Stimulated activated naive B cell treated with anti-CD40 and anti-IgM and Interleukin-4, amounts not matched to agents 10 μg/mL and 1 μg/mL and 100 μg/mL, for 72 hours (primary cell): ENCODE measurements around the gene TNFSF8.

Source experiments
- ATAC-seq, 2 donors: fragments of 150-1000 bp; cut with Tn5 transposase; replicated peaks; 2 replicates each; pipeline ENCODE4 v1.10.0; 2021; ENCODE audit warnings: moderate library complexity in 1 of 2
- DNase-seq: peaks from one replicate; pipeline ENCODE4 v3.0.0; 2021
- H3K27ac Mint-ChIP-seq: one replicate; pipeline ENCODE4 v1.8.0; 2022; ENCODE audit warnings: mild to moderate bottlenecking, mixed read lengths
- H3K27me3 Mint-ChIP-seq, 2 donors: one replicate each; pipeline ENCODE4 v1.8.0; 2022; ENCODE audit warnings: mixed read lengths in 2 of 2
- H3K36me3 Mint-ChIP-seq, 2 donors: one replicate each; pipeline ENCODE4 v1.8.0; 2022; ENCODE audit warnings: mixed read lengths in 2 of 2, mild to moderate bottlenecking in 1 of 2
- H3K4me1 Mint-ChIP-seq, 2 donors: one replicate each; pipeline ENCODE4 v1.8.0; 2022; ENCODE audit warnings: mixed read lengths in 2 of 2, mild to moderate bottlenecking in 1 of 2
- H3K4me3 Mint-ChIP-seq, 2 donors: one replicate each; pipeline ENCODE4 v1.8.0; 2022; ENCODE audit warnings: mild to moderate bottlenecking in 2 of 2, mixed read lengths in 2 of 2, moderate library complexity in 1 of 2
- H3K9me3 Mint-ChIP-seq, 2 donors: one replicate each; pipeline ENCODE4 v1.8.0; 2022; ENCODE audit warnings: mixed read lengths in 2 of 2, mild to moderate bottlenecking in 1 of 2

TNFSF8 gene

DNA sequence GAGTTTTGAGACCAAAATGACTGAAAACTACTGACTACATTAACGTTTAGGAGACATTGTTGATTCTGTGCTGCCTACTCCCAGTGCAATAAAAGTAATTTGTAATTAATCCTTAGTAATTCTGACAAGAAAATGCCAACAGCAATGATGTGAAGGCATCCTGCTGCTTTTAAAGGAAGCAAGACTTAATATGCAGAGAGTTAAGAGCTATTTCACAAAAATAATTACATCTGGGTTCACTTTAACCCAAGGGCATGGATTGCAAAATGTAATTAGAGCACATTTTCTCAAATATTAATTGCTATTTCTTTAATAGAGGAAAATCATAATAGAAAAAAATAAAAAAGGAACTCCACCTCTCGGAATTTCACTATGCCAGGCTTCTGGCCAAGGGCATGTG is 22.7 kb upstream of the TNFSF8 start:
- Mint-ChIP-seq H3K4me1 (peaks cover 16 to 31% of the 10 kb centered on the region in 2 donors), H3K27ac (no peak overlapping the region), H3K9me3 (peaks cover 0 to 2% of the 10 kb centered on the region in 2 donors), H3K27me3 (peaks cover 7 to 26% of the 10 kb centered on the region in 2 donors), H3K4me3 (no peak overlapping the region), H3K36me3 (no peaks in the 10 kb centered on the region)
- ATAC-seq (no peak), DNase-seq (no peak)

DNA sequence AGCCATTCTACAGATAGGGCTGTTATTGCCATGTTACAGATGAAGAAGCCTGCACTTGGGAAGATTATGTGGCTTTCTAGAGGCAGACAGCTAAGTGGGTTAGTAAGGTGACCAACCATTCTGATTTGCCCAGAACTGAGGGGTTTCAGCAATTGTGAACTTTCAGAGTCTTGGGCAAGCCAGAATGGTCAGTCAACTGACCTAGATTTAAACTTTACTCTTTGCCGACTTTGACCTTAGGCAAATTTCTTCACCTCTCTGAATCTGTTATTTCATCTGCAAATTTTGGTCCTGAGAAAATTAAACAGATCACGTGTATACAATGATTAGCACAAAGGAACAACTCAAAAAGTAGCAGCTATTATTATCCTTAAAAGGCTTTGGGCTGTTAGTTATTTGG is 20.4 kb upstream of the TNFSF8 start:
- Mint-ChIP-seq H3K4me1 (peaks cover 18 to 36% of the 10 kb centered on the region in 2 donors), H3K4me3 (no peak overlapping the region)
- no peak for ATAC-seq

DNA sequence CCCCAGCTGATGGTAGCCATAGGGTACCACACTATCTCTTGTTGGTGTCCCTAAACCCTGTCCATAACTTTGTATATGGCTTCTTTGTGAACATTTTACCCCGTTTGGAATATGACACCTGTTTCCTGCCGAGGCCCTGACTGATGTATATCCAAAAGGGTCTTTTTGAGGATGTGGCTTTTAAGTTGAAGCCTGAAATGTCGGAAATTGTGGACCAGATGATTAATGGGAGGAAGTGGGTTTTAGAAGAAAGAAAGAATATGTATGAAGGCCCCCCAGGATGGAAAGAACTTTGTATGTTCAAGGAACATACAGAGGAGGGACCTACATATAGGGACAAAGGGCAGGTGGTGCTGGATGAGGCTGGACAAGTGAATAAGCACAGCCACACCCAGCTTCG is 16.7 kb upstream of the TNFSF8 start:
- Mint-ChIP-seq H3K4me1 (peaks cover 10 to 26% of the 10 kb centered on the region in 2 donors), H3K9me3 (no peaks in the 10 kb centered on the region), H3K36me3 (no peaks in the 10 kb centered on the region), H3K27ac (no peak overlapping the region), H3K4me3 (no peak overlapping the region), H3K27me3 (peaks cover 14 to 24% of the 10 kb centered on the region in 2 donors)
- no peak for DNase-seq
- ATAC-seq: no peak

More for the DNA sequence above, 20.4 kb upstream of the TNFSF8 start:
- Mint-ChIP-seq H3K27ac (no peak overlapping the region), H3K27me3 (peaks cover 14 to 25% of the 10 kb centered on the region in 2 donors), H3K36me3 (no peaks in the 10 kb centered on the region), H3K9me3 (no peaks in the 10 kb centered on the region)
- DNase-seq: no peak

DNA sequence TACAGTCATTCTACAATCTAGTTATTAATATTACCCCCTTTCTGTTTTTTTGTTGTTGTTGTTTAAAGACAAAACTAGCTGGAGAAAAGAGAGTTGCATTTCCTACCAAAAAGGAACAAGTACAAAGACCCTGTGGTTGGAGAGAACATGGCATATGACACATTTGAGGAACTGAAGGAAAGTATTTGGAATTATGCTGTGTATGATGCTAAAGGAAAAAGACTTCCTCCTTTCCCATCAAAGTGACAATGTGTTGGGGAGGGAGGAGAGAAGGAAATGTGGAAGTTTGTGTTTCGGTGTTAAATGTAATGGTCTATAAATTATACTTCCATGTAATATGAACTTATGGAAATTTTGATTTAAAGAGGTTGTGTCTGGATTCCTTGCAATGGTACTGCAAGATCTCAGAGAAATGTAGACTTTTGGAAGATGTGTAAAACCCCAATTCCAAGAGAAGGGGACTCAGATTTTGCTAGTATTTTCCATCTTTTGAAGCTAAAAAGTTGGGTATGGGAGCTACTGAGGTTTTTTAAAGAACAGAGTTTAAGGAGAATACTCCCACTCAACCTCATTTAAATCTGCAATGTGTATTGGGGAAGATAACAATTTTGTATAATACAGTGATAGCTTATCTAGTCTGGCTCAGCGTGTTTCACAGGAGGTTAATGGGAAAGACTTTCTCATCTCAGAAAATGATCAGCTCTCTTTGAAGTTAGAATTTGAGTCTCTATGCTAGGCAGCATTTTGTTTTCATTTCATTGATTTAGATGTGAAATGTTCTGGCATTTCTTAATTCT is 15.4 kb upstream of the TNFSF8 start:
- Mint-ChIP-seq H3K36me3 (no peaks in the 10 kb centered on the region), H3K27me3 (peaks cover 11 to 15% of the 10 kb centered on the region in 2 donors), H3K27ac (no peak overlapping the region), H3K9me3 (no peaks in the 10 kb centered on the region), H3K4me1 (peaks cover 10 to 26% of the 10 kb centered on the region in 2 donors), H3K4me3 (no peak overlapping the region)
- DNase-seq (no peak), ATAC-seq (no peak)

DNA sequence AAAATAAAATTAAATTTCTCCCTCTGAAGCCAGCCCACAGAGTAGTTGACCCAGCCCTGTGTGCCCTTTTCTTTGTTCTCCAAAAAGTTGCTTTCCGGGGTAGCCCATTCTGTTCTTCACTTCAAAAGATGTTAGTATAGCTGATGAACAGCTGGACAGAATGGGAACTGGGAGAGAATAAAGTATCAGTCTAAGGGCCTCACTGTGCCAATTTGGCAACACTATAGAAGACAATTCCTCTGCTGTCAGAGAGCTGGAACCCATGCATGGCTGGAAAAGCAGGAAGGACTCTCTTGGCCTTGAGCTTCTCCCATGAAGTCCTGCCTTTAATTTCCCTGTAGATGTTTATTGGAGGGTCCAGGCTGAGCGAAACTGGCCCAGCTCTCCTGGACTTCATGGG is 11.0 kb upstream of the TNFSF8 start:
- peaks cover 5 to 8% of the 10 kb centered on the region in 2 donors for H3K27me3 Mint-ChIP-seq
- H3K4me3 Mint-ChIP-seq: no peak overlapping the region
- DNase-seq (no peak), ATAC-seq (no peak)
- no peaks in the 10 kb centered on the region for H3K36me3 Mint-ChIP-seq
- H3K4me1 Mint-ChIP-seq: peaks cover 8 to 25% of the 10 kb centered on the region in 2 donors
- no peak overlapping the region for H3K27ac Mint-ChIP-seq
- H3K9me3 Mint-ChIP-seq: no peaks in the 10 kb centered on the region

DNA sequence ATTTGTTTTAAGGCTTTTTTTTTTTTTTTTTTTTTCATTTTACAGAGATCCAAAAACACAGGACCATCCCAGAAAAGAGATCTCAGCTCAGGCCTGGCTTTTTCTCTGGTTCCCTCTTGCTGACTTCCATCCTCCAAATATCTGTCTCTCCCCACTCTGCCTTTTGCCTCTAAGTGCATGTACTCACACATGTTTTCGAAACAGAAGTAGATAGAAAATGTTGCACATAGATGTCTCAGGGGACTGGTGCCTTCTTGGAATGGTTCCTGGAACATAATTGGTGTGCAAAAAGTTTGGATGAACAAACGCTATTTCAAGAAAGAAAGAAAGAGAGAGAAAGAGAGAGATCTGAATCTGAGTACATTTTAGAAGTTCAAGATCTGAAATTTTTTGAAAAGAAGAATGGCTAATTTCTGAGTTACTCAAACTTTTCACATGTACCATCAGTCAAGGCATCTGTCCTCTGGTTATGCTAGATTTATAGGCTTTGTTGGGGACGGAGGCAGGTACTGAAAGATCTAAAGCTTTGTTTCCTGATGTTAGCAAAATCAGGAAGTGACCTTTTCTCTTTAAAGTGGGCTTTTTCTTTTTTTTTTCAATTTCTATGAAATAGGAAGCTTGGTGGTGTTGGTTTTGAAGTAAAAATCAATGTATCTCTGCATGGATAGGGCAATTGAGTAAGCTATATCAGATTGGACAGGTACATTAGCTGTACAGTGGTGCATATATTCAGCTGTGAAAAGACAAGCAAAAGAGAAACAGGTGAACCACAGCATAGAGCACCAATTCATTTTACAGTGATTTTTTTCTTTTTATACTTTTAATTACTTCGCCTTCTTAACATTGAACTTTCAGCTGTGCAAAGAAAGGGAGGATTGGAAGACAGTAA is 8.5 kb upstream of the TNFSF8 start:
- H3K36me3 Mint-ChIP-seq: no peaks in the 10 kb centered on the region
- no peak for DNase-seq
- no peaks in the 10 kb centered on the region for H3K9me3 Mint-ChIP-seq
- H3K27ac Mint-ChIP-seq: no peak overlapping the region
- peaks cover under 1% of the 10 kb centered on the region in 2 donors for H3K27me3 Mint-ChIP-seq
- peaks cover 8 to 15% of the 10 kb centered on the region in 2 donors for H3K4me1 Mint-ChIP-seq
- ATAC-seq: no peak
- no peak overlapping the region for H3K4me3 Mint-ChIP-seq

DNA sequence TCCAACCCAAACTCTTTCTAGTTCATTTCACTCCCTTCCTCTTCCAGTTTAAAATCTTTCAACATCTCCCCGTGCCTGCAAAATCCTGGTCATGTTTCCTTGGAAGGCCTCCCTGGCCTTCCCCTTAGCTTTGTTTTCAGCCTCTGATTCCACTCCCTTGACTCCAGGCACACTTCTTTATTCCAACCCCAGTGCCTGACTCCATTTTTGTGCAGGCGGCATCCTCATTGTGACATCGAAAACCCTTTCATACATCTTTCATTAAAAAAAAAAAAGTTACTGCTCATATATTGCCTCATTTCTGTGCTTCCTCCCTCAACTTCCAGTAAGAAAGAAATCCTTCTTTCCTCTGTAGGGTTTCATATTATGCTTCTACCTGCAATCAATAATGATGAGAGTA is 7.1 kb upstream of the TNFSF8 start:
- Mint-ChIP-seq H3K36me3 (no peaks in the 10 kb centered on the region), H3K4me3 (no peak overlapping the region), H3K27ac (no peak overlapping the region), H3K9me3 (no peaks in the 10 kb centered on the region), H3K4me1 (peaks cover 8 to 15% of the 10 kb centered on the region in 2 donors), H3K27me3 (peaks cover 6% of the 10 kb centered on the region in 2 donors)
- DNase-seq (no peak), ATAC-seq (no peak)

DNA sequence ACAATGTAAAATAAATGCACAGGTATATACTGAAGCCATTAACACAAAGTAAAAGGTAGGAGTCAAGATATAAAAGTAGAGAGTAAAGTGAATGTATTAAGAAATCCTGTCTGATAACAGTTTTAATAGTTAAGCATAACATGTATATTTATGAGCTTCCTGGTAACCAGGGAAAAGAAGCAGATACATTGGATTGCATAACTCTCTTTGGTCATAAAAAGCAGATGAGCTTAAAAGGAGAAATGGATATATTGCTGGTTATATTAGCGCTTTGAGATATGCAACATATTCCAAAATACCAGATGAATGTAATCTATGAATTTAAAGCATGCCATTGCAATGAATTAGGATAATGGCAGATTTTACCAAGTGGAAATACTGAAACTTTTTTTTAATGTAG is 6.2 kb upstream of the TNFSF8 start:
- Mint-ChIP-seq H3K27me3 (peaks cover 6 to 11% of the 10 kb centered on the region in 2 donors), H3K27ac (no peak overlapping the region), H3K4me1 (peaks cover 12 to 20% of the 10 kb centered on the region in 2 donors), H3K36me3 (no peaks in the 10 kb centered on the region), H3K9me3 (no peaks in the 10 kb centered on the region), H3K4me3 (no peak overlapping the region)
- no peak for ATAC-seq
- no peak for DNase-seq

DNA sequence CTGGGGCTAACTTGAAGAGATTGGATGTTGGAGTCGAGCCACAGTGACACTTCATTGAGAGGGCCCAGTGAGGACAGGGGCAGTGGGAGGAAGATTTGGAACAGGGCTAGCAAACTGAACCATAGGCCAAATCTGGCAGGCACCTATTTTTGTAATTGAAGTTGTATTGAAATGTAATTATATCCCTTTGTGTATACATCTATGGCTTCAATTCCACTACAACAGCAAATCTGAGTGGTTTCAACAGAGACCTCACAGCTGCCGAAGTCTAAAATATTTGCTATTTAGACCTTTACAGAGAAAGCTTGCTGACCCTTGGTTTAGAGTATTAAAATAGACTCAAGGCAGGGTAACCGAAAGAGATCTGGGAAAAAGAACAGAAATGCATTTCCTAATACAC is 4.7 kb upstream of the TNFSF8 start:
- Mint-ChIP-seq H3K9me3 (no peaks in the 10 kb centered on the region), H3K27ac (no peak overlapping the region), H3K4me3 (no peak overlapping the region), H3K27me3 (peaks cover 6 to 11% of the 10 kb centered on the region in 2 donors), H3K4me1 (peaks cover 22 to 32% of the 10 kb centered on the region in 2 donors), H3K36me3 (no peaks in the 10 kb centered on the region)
- no peak for ATAC-seq
- no peak for DNase-seq

DNA sequence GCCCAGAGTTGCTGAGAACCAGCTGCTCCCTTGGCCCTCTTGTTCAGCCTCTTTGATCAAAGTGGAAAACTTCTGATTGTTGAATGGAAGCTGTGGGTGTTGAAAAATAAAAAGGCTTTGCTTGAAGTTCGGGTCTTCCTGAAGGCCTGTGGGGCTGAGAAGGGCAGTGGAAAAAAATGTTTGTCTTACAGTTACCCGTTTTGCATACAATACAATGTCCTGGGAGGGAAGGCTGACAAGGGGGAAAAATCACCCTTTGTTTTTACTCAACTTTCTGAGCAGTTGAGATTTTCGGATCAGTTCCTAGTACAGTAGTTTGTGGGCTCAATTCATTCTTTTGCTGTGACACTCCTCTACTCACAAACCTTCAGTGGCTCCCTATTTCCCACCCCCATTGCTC is 2.1 kb upstream of the TNFSF8 start:
- H3K36me3 Mint-ChIP-seq: no peaks in the 10 kb centered on the region
- H3K27me3 Mint-ChIP-seq: peaks cover 6 to 12% of the 10 kb centered on the region in 2 donors
- H3K4me1 Mint-ChIP-seq: peaks cover 31 to 42% of the 10 kb centered on the region in 2 donors
- H3K27ac Mint-ChIP-seq: no peak overlapping the region
- DNase-seq (no peak), ATAC-seq (no peak)
- H3K4me3 Mint-ChIP-seq: no peak overlapping the region
- no peaks in the 10 kb centered on the region for H3K9me3 Mint-ChIP-seq

DNA sequence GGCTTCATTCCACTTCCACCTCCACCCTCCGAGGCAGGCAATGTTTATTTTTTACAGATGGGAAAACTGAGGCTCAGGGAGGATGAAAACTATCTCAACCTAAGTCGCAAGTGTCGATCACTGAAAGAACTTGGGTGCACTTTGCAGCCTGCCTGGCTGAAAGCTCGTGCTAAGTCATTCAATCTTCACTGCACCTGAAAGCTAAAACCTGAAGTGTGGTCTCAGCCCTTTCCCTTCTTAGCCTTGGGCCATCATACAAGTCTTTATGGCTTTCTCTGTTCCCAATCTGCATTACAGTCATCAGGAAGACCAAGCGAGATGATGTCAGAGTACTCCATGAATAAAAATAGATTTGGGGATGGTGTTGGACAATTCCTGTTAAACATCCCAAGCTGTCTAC is 1.0 kb upstream of the TNFSF8 start:
- no peak for ATAC-seq
- no peak overlapping the region for H3K27ac Mint-ChIP-seq
- no peak for DNase-seq
- peaks cover 35 to 46% of the 10 kb centered on the region in 2 donors for H3K4me1 Mint-ChIP-seq
- H3K4me3 Mint-ChIP-seq: no peak overlapping the region
- H3K9me3 Mint-ChIP-seq: no peaks in the 10 kb centered on the region
- H3K27me3 Mint-ChIP-seq: peaks cover 6 to 15% of the 10 kb centered on the region in 2 donors
- H3K36me3 Mint-ChIP-seq: no peaks in the 10 kb centered on the region

DNA sequence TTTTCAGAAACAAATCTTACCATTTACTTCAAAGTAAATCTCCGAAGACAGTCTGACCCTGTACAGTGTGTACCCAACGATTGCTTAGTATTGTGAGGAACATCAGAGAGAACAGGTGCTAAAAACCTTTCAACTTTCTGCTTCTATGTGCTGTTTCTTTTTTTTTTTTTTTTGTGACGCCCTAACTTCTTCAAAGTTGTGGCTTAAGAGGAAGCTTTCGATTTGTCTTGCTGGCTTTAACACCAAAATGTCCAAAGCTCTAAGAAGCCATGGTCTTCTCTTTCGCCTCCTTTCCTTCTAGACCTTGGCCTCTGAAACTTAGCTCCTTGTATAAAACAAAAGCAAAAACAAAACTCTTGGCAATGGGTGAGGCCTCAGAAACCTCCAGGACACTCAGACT is 1.2 kb downstream of the TNFSF8 start:
- no peaks in the 10 kb centered on the region for H3K36me3 Mint-ChIP-seq
- peaks cover 49 to 67% of the 10 kb centered on the region in 2 donors for H3K4me1 Mint-ChIP-seq
- H3K4me3 Mint-ChIP-seq: peak overlapping the region; percentile 78 to 83
- H3K9me3 Mint-ChIP-seq: no peaks in the 10 kb centered on the region
- ATAC-seq (peak; percentile 28 to 52), DNase-seq (no peak)
- H3K27ac Mint-ChIP-seq: peak overlapping the region; percentile 85
- H3K27me3 Mint-ChIP-seq: peaks cover 6 to 19% of the 10 kb centered on the region in 2 donors

DNA sequence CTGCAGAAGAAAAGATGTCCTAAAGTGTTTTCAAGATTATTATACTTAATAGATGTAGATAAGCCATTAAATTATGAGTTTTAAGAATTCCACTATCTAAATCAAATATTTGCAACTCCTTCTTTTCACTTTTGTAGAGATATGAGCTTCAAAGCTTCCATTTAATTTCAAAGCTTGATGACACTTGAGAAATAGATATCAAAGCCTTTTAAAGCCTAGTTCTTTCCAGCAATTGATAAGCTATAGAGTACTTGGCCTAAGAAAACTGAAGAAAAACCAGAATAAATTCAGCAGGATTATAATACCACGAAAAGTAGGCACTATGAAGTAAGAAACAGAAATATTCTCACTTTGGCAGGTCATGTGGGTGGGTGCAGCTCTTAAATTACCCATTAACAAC is 1.7 kb downstream of the TNFSF8 start:
- ATAC-seq (no peak), DNase-seq (no peak)
- Mint-ChIP-seq H3K27me3 (peaks cover 3 to 16% of the 10 kb centered on the region in 2 donors), H3K36me3 (no peaks in the 10 kb centered on the region), H3K4me1 (peaks cover 49 to 70% of the 10 kb centered on the region in 2 donors), H3K4me3 (peak overlapping the region in 1 of 2 donors; percentile 5), H3K27ac (no peak overlapping the region), H3K9me3 (no peaks in the 10 kb centered on the region)

DNA sequence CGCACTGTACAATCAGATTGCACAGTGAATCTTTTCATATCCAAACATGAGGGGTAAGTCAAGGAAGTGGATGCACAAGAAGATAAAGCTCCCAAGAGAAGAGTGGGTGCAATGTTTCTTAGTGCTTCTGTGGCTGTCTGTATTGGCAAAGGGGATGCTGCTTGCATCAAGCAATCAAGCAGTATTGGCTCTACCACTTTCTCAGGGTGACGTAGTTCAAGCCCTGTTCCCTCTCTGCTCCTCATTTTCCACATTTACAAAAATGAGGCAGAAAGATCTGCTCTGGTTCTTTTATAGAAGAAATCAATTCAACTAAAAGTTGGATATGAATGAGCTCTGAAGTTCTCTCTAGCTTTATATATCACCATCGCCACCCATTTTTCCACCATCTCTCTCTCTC is 2.3 kb downstream of the TNFSF8 start:
- ATAC-seq (no peak), DNase-seq (no peak)
- Mint-ChIP-seq H3K4me1 (peaks cover 49 to 72% of the 10 kb centered on the region in 2 donors), H3K27me3 (peaks cover 2 to 15% of the 10 kb centered on the region in 2 donors), H3K36me3 (peaks cover 0 to under 1% of the 10 kb centered on the region in 2 donors), H3K9me3 (no peaks in the 10 kb centered on the region), H3K27ac (no peak overlapping the region), H3K4me3 (no peak overlapping the region)
